HG03097 (cell line): Measurements from ENCODE around the gene THOC3.
A peak's percentile ranks its signal among the peaks of the same experiment; 100 is the strongest.
"Not testable (repeated sequence)": the region's sequence is repeated elsewhere in the genome, so short reads cannot be mapped to it uniquely, and the experiment has no call there.

ENCODE experiments used
- ATAC-seq: cut with Tn5 transposase; IDR thresholded peaks from one replicate; pipeline ENCODE4 v1.9.1; 2021; ENCODE audit not compliant: unreplicated experiment, low FRiP score

Gene THOC3, protein sequence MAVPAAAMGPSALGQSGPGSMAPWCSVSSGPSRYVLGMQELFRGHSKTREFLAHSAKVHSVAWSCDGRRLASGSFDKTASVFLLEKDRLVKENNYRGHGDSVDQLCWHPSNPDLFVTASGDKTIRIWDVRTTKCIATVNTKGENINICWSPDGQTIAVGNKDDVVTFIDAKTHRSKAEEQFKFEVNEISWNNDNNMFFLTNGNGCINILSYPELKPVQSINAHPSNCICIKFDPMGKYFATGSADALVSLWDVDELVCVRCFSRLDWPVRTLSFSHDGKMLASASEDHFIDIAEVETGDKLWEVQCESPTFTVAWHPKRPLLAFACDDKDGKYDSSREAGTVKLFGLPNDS

DNA sequence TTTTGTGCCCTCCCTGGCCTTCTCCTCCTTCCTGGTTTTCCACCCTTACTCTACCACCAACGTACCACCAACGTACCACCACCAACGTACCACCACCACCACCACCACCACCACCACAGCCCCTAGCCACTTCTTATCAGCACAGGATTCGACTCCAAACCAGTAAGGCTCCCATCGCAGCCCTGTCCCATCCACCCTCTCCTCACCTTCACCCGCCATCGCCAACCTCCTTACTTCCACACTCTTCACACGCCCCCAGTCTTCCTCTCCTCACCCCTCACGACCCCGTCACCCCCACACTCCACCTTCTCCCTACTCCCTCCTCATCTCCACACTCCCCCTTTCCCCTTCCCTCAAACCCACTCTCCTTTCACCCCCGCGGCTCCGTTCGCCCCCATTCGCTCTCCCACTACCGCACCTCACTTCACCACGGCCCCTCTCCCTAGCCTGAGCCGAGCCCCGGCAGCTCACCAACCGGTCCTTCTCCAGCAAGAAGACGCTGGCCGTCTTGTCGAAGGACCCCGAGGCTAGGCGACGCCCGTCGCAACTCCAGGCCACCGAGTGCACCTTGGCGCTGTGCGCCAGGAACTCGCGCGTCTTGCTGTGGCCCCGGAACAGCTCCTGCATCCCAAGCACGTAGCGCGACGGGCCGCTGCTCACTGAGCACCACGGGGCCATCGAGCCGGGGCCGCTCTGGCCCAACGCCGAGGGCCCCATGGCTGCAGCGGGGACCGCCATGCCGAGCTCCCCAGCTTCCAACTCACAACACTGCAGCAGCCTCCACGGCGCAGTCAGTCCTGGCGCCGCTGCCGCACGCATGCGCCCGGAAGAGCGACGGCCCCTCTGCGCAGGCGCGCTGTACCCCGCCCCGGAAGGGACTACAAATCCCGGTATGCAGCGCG is at the start of gene THOC3:
Gene THOC3, minus strand, starts transcription at position 845 of the 902 bp plus-strand sequence. Its CDS starts 107 bp downstream, at position 738.
- ATAC-seq = peak; percentile 97

DNA sequence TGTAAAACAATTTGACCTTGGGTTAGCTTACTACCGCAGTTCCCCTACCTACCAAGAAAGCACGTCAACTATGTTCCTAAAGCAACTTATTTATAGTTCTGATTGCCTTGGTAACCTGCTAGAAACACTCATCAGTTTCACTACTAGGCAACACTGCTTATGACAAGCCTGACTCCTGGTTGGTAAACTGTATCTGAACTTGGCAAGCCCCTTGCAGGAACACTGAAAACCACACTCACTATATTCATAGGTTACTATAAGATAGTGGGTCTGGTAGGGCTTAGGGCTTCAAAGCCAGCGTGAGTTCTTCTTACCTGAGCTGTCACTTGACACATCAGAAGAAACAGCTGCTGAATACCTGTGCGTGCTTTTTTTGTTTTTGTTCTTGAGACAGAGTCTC is 49.2 kb upstream of the THOC3 start:
- ATAC-seq = not testable (repeated sequence)

DNA sequence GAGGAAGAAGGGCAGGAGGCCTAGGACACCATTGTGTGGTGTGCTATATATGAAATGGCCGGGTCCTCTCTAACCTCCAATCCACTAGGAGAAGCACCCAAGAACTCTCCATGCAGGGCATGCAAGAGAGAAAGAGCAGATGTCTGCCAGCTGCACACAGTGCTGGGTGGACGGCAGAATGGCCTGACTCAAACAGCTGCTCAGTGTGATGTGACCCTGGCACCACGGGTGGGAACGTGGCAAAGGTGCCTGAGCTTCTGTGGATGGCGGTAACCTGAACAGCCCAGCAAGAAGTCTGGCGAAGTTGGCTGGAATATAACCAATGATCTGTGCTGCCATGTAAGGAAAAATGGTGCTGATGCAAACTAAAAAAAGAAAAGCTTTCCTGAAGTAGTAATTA is 46.2 kb upstream of the THOC3 start:
- not testable (repeated sequence) for ATAC-seq

DNA sequence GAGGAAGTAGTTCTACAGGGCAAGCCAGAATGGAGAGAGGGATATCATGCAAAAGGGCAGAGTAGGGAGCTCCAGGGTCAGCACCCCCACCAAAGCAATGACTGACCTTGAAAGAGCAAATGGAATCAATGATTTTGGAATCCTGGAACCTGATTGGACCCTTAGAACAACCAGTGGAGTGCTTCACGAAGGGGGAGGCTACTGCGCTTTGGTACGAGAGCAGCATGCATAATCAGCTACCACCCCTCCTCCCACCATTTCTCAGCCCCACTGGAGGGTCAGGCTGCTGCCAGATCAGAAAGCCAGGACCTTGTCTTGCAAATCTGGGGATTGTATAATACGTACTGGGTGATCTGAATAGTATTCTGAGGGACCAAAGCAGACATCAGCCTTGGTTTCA is 43.0 kb upstream of the THOC3 start:
- ATAC-seq = not testable (repeated sequence)

DNA sequence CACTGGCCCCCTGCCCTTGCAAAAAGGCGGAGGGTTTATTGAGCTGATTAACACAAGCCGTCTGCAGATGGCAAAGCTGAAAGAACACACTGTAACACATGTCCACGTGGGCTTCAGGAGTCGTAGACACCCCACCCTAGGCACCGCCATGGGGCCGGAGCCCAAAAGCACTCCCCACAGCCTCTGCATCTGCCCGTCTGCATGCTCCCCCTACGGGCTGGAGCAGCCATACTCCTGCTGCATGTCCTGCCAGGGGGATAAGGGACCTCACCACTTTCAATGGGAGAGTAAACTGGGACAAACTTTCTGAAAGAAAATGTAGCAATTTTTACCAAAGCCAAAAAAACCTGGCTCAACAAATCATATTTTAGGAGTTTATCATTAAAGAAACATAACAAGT is 42.1 kb upstream of the THOC3 start:
- ATAC-seq = not testable (repeated sequence)

DNA sequence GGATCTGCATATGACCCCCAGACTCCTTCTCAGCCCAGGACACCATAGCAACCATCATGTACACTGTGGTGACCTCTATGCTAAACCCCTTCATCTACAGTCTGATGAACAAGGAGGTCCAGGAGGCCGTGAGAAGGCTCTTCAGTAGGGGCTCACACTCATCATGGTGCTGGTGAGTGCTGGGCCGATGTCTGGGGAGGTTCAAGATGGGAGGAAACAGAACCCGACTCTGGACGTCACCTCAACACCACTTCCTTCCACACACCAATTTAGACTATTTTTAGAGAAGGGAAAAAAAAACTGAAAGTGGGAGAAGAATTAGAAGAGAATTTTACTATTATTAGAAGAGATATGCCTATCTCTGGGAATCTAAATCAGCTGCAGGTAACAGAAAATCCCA is 39.1 kb upstream of the THOC3 start:
- not testable (repeated sequence) for ATAC-seq

DNA sequence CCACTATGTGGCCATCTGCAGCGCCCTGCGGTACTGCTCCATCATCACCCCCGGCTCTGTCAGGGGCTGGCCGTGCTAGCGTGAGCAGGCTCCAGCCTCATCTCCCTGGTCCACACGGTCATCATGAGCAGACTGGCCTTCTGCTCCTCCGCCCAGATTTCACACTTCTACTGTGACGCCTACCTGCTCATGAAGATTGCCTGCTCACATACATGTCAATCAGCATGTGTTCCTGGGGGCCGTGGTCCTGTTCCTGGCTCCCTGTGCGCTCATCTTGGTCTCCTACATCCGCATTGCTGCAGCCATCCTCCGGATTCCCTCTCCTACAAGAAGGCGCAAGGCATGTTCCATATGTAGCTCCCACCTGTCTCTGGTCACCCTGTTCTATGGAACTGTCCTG is 38.7 kb upstream of the THOC3 start:
- ATAC-seq = not testable (repeated sequence)

DNA sequence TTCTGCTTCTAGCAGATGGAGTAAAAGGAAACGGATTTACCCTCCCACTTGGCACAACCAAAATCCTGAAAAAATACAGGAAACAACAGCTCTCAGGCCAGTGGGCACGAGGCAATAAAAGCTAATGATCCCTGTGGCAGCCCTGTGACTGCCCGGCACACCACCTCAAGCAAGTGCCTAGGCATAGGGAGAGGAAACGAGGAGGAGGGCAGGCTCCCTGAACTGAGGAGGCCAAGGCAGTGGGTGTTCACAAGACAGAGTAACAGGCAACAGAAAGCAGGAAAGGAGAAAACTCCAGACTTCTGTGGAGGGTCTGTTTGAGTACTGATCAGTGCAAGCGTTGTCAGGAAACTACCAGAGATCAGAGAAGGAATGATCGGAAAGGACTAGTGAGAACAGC is 29.9 kb upstream of the THOC3 start:
- not testable (repeated sequence) for ATAC-seq

DNA sequence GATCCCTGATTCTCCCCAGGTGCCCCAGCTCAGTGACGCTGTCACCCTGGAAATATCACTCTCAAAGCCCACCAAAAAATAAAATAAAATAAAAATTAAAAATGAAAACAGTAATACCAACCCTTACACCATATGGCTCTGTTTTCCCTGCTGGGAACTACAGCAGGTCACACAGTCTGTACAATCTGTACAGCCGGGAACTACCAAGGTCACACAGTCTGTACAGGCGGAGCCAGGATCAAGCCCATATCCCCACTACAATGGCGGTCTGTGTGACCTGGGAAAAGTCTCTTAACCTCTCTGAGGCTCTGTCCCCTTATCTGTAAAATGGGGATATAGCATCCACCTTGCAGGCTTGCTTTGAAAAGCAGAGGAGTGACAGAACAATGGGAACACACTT is 29.4 kb upstream of the THOC3 start:
- not testable (repeated sequence) for ATAC-seq

DNA sequence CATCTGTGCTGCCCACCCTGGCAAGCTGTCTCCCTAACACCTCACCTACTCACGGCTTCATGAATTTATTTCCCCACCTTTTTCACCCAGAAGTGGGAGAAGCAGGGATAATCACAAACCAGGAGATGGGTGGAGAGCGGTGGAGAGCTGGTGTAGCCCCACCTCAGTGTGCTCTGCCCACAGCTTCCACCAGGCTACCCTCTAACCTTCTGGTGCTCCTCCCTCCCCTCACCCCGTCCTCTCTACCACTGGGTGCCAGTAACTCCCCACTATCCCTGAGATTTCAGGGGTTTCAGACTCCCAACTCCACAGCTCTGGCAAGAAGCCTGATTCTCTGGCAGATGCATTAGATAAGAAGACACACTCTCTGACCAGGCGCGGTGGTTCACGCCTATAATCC is 28.7 kb upstream of the THOC3 start:
- not testable (repeated sequence) for ATAC-seq

DNA sequence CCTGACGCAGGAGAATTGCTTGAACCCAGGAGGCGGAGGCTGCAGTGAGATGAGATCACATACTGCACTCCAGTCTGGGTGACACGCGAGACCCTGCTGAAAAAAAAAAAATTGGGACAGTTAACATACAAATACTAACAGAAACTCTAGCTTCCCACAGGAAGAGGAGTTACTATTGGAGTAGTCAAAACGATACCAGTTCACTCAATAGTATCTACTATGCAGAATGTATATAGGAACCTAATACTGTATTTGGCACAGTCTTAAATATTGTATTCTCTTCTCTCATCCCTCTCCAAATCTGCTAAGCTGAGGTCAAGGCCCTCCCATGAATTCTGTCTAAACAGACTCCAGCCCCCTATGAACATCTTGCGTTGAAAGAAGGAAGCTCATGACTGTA is 27.4 kb upstream of the THOC3 start:
- ATAC-seq = not testable (repeated sequence)

DNA sequence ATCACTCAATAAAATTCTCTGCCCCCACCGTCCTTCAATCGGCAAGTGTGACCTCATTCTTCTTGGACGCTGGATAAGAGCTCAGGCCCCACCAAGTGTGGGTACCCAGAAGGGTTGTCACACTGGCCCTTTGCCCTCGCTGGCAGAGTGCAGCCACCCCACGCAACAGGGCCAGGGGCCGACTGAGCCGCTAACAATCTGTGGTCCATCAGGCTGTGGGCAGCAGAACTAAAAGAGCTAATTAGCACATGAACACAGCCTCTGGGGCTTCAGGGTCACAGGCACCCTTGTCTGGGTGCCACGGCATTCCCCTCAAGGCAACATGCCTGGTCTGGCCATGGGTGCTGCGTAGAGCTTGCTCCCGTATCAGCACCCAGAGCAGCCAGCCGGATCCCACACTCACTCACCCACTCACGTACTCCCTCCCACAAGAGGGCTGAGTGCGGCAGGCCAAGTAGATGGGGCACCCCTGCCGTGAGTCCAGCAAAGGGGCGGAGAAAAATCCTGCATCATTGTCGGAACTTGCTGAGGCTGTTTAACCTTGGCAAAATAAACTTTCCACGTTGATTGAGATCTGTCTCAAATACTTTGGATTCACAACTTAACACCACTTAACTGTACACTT is 11.4 kb upstream of the THOC3 start:
- not testable (repeated sequence) for ATAC-seq

DNA sequence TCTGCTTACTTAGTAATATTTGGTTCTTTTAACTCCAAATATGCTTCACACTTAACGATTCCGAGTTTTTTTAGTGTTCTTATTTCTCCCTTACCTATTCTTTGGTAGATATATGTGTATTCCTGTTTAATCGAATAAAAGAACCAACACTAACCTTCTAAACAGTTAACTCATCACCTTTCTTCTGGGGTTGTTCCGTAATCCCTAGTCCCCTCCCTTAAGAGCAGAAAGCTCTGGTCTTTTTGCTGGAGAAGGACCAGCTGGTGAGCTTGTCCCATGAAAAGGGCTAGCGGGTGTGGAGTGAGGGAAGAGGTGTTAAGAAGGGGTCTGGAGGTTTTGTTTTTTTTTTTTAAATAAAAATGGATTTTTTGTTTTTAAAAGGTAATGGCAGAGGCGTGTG is 266 bp upstream of the THOC3 start:
- ATAC-seq = peak; percentile 2

DNA sequence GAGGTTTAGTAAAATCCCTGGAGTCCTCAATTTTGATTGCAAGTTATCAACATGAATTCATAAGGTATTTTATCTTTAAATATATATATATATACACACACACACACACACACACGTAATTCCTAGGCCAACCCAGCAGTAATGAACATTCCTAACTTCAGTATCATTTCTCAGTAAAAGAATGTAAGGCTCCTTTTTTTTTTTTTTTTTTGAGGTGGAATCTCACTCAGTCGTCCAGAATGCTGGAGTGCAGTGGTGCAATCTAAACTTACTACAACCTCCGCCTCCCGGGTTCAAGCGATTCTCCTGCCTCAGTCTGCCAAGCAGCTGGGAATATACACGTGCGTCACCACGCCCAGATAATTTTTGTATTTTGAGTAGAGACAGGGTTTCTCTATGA is 5.8 kb downstream of the THOC3 start:
- ATAC-seq = not testable (repeated sequence)

DNA sequence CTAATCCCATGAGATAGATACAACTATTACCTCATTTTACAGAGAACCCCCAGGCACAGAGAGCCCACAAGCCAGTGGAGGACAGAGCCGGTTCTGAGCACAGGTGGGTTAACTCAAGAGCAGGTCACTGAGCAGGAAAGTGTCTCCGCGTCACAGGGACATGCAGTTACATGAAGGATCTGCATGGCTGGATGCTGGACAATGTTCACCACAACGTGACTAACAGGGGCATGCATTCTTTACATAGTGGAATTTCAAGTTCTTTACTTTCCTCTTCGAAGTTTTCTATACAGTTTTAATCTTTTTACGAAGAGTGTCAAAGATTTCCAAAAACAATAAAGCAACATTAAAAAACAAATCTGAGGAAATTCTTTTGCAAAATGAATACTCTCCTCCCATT is 7.9 kb downstream of the THOC3 start:
- ATAC-seq = not testable (repeated sequence)

DNA sequence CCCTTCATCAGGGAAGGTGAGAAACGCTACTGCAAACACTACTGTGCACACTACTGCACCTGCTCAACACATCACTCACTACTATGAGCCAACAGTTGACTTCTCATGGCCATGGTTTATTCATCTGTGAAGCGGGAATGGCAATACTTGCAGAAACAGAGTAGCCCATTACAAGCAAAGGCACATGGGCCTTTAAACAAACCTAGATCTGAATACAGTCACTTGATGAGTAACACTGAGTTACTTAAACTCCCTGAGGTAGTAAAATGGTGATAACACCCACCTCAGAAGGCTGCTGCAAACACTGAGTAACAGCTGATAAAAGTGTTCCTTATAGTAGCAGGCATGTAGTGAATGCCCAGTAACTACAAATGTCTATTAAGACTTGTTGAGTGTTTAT is 9.6 kb downstream of the THOC3 start:
- not testable (repeated sequence) for ATAC-seq

DNA sequence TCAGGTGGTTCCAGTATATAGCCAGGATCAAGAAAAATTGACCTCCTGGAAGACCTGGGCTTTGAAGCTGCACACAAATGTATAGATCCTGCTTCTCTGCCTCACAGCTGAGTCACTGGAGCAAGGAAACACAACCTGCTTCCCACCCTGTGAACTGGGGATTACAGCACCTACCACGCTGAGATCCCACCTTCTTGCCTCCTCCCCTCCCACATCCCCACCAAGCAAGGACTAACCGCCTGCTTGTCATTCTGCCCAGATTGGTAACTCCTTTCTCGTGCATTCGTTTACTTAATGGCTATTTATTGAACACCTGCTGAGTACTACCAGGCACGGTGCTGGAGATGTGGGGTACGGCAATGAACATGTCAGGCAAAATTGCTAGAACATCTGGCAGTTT is 14.0 kb downstream of the THOC3 start:
- not testable (repeated sequence) for ATAC-seq

DNA sequence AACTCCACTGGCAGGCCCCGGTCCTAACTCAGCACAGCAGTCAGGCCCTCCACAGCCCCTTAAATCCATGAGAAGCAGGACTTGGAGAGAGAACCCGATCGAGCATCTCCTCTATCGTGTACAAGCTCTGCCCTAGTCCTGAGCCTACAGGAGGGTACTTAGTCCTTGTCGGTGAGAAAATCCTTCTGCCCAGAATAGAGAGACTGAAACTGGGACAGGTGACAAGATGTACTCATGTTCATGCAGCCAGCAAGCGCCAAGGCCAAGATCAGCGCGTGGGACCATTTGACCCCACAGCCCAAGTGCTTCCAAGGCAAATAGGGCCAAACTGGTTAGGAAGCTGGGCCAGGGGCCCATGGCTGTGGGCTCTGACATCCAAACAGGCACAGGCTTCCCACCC is 15.3 kb downstream of the THOC3 start:
- not testable (repeated sequence) for ATAC-seq

DNA sequence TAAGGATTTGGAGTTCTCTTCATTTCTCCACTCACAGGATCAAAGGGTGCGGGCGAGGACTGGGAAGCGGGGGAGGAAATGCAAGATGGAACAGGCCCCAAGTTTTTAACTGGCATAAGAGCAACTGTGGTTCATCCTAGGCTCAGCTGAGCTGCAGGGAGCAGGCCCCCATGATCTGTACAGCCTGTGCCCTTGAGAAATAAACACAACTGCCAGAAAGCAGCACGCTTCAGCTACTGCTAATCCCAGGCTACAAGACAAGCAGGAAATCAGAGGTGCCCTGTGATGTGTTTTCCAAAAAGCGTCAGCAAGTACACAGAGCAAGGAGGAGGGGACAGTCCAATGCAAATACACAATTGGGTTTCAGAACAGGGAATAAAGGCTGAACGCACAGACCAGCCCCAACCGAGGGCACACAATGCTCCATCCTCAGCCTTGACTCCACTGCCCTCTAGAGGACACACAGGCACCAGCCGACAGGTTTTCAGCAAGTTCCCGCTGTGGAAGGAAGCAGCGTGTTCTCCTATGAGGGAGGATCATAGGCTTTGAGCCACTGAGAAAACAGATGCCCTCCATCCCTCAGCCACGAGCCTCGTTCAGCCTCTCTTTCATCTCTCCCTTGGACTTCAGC is 16.7 kb downstream of the THOC3 start:
- peak; percentile 58 for ATAC-seq

DNA sequence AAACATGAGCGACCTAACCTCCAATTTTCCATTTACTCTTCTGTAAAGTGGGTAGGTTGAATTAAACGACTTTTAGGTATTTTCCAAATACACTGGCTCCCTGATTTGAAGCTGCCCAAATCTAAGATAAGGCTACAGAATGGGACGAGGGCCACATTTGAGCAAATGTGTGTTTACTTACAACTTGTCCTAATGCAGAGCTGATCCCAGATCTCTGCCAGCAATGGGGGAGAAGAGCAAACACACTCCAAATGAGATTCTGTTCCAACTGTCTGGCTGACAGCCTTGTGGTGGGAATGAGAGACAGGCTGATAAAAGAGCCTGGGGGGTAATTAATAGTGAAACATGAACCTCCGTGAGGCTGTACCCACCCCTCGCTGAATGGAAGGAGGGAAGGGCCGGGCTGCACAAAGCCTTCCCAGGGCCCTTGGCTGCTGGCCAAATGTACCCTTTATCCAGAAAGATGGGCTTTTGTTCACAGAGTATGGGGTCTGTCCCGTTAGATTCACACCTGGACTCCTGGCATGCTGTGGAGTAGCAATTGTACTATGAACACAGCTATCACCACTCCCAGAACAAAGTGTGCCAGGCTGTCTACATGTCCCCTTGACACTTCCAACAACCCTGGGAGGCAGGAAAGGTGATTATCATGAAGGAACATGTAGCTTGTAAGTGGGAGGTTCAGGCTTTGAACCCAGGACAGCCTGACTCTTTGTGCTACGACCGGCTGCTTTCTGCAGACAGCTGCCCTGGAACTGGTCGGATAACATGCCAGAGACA is 19.6 kb downstream of the THOC3 start:
- not testable (repeated sequence) for ATAC-seq
